PC-3 (cell line): Measurements from ENCODE around the gene TBC1D3E.
"Not testable (repeated sequence)": the region's sequence is repeated elsewhere in the genome, so short reads cannot be mapped to it uniquely, and the experiment has no call there.

Experiments used
- CTCF ChIP-seq: fragments of 300-600 bp; sonication (generic); conservative IDR thresholded peaks from 2 replicates; pipeline ENCODE4 v1.5.1; 2017; ENCODE audit warnings: antibody characterized with exemption, low read depth, mild to moderate bottlenecking, low read length
- EZH2phosphoT487 ChIP-seq: fragments of 300-600 bp; sonication (generic); IDR thresholded peaks from 2 replicates; pipeline ENCODE4 v1.6.1; 2018; ENCODE audit warnings: mild to moderate bottlenecking, antibody characterized with exemption, low read length, borderline replicate concordance

- TF ChIP-seq EZH2phosphoT487, CTCF: not testable (repeated sequence)
Observed at GRCh38 chr17:38094059-38094694, 33.6 kb upstream of the TBC1D3E start.
